CD4-positive, CD25-positive, alpha-beta regulatory T cell (primary cell): ENCODE results near the gene FCAMR. TPM values are rescaled to one million over a fixed set of nuclear protein-coding genes. Genes with fewer than 3 reads are reported as not detected.

Experiments
- ATAC-seq, 2 donors: fragments of 150-1000 bp; cut with Tn5 transposase; one replicate each; pipeline ENCODE4 v1.10.0; 2021; ENCODE audit warnings: low read depth in 2 of 2, moderate number of reproducible peaks in 2 of 2, moderate library complexity in 1 of 2
- DNase-seq, 3 donors: peaks; one replicate each; pipeline versions ENCODE4 v3.0.0 to v3.0.0-alpha.2; 2012 to 2022; ENCODE audit warnings: mixed read lengths in 1 of 3
- H3K27ac ChIP-seq: one replicate; pipeline ENCODE4 v1.7.0; 2013; ENCODE audit warnings: mild to moderate bottlenecking, low read length; ENCODE audit not compliant: insufficient read depth, poor library complexity, severe bottlenecking
- H3K27me3 ChIP-seq: one replicate; pipeline ENCODE4 v1.7.0; 2013; ENCODE audit warnings: low read length; ENCODE audit not compliant: control insufficient read depth, insufficient read depth
- H3K36me3 ChIP-seq: one replicate; pipeline ENCODE4 v1.7.0; 2013; ENCODE audit warnings: mild to moderate bottlenecking, low read length, moderate library complexity; ENCODE audit not compliant: control insufficient read depth, insufficient read depth
- H3K4me1 ChIP-seq: 2 replicates; pipeline ENCODE4 v1.7.0; 2013; ENCODE audit warnings: mild to moderate bottlenecking, low read length; ENCODE audit not compliant: insufficient read depth, control insufficient read depth, poor library complexity, severe bottlenecking
- H3K4me3 ChIP-seq: one replicate; pipeline ENCODE4 v1.7.0; 2013; ENCODE audit warnings: low read depth, mild to moderate bottlenecking, low read length, moderate library complexity
- H3K9me3 ChIP-seq, 2 experiments: 1 replicate in 1 of 2; 2 replicates in 1 of 2; pipeline ENCODE4 v1.7.0; 2013; ENCODE audit warnings: low read length in 2 of 2, mild to moderate bottlenecking in 1 of 2, moderate library complexity in 1 of 2; ENCODE audit not compliant: control insufficient read depth in 2 of 2
- H3K27ac Mint-ChIP-seq, 3 donors: one replicate each; pipeline ENCODE4 v1.8.0; 2020 to 2022; ENCODE audit warnings: mild to moderate bottlenecking in 3 of 3, mixed read lengths in 3 of 3, moderate library complexity in 2 of 3
- H3K27me3 Mint-ChIP-seq: one replicate; pipeline ENCODE4 v1.8.0; 2022; ENCODE audit warnings: mild to moderate bottlenecking, mixed read lengths
- H3K36me3 Mint-ChIP-seq: one replicate; pipeline ENCODE4 v1.8.0; 2020; ENCODE audit warnings: mixed read lengths
- H3K4me1 Mint-ChIP-seq, 4 donors: one replicate each; pipeline ENCODE4 v1.8.0; 2020 to 2022; ENCODE audit warnings: mixed read lengths in 4 of 4, mild to moderate bottlenecking in 1 of 4
- H3K4me3 Mint-ChIP-seq, 4 donors: one replicate each; pipeline ENCODE4 v1.8.0; 2020 to 2022; ENCODE audit warnings: mild to moderate bottlenecking in 4 of 4, mixed read lengths in 4 of 4, moderate library complexity in 3 of 4
- H3K9me3 Mint-ChIP-seq, 7 donors: one replicate each; pipeline ENCODE4 v1.8.0; 2020 to 2022; ENCODE audit warnings: mixed read lengths in 7 of 7, mild to moderate bottlenecking in 3 of 7, moderate library complexity in 2 of 7
- polyA plus RNA-seq, 4 donors: library from polyadenylated mRNA; unstranded; fragments of 300-500 nt; fragmentation: Illumina TruSeq; gene quantifications; one replicate each; pipeline ENCODE4 v1.2.3, GENCODE V29; 2021
- total RNA-seq: library from RNA; stranded (reverse); gene quantifications from one replicate; pipeline ENCODE4 v1.2.3, GENCODE V29; 2022

The FCAMR gene
- total and polyA plus RNA-seq, 5 donors from 2014 or later: not detected

- H3K4me1 ChIP-seq: peaks cover 14% of the 10 kb centered on the region
- no peak overlapping the region for H3K27ac ChIP-seq
- no peak for DNase-seq
- H3K4me3 ChIP-seq: no peak overlapping the region
- Mint-ChIP-seq H3K9me3 (no peaks in the 10 kb centered on the region), H3K27me3 (peaks cover 7% of the 10 kb centered on the region), H3K4me1 (peaks cover 0 to 35% (median 25%) of the 10 kb centered on the region in 4 donors), H3K27ac (no peak overlapping the region), H3K36me3 (no peaks in the 10 kb centered on the region), H3K4me3 (no peak overlapping the region)
- H3K27me3 ChIP-seq: no peaks in the 10 kb centered on the region
- no peaks in the 10 kb centered on the region for H3K36me3 ChIP-seq
- H3K9me3 ChIP-seq: no peaks in the 10 kb centered on the region
- no peak for ATAC-seq
Measured at GRCh38 chr1:206963119-206963712, 7.0 kb downstream of the FCAMR start.

DNA sequence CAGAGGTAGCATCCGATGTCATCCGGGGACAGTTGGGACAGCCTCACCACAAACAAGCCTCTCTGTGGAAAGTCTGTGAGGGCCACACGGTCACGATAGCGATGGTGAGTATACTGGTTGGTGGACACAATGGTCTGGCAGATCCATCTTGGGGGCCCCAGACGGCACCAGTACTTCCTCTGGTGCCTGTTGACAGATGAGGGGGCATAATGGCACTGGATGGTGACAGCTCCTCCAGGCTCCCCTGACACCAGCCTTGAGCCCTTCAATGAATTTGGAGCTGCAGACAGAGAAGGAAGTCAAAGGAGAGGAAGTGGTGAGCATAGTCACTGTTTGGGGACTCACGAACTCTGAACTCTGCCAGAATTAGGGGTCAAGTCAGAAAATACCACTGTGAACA is 8.0 kb downstream of the FCAMR start:
- Histone ChIP-seq H3K4me3 (no peak overlapping the region), H3K36me3 (no peaks in the 10 kb centered on the region), H3K27ac (no peak overlapping the region), H3K4me1 (peaks cover 9% of the 10 kb centered on the region), H3K27me3 (no peaks in the 10 kb centered on the region), H3K9me3 (no peaks in the 10 kb centered on the region)
- Mint-ChIP-seq H3K4me1 (peaks cover 0 to 26% (median 19%) of the 10 kb centered on the region in 4 donors), H3K9me3 (no peaks in the 10 kb centered on the region), H3K36me3 (no peaks in the 10 kb centered on the region), H3K27me3 (peaks cover 7% of the 10 kb centered on the region), H3K27ac (no peak overlapping the region), H3K4me3 (no peak overlapping the region)
- DNase-seq (peak in 1 of 3 donors; percentile 34), ATAC-seq (peak; percentile 69 to 76)

GRCh38 chr1:206961668-206962067 is 8.6 kb downstream of the FCAMR start:
- Histone ChIP-seq H3K27me3 (no peaks in the 10 kb centered on the region), H3K4me1 (peaks cover 3% of the 10 kb centered on the region), H3K4me3 (no peak overlapping the region), H3K27ac (no peak overlapping the region), H3K9me3 (no peaks in the 10 kb centered on the region), H3K36me3 (no peaks in the 10 kb centered on the region)
- no peaks in the 10 kb centered on the region for H3K9me3 Mint-ChIP-seq
- DNase-seq (no peak), ATAC-seq (no peak)
- peaks cover 7% of the 10 kb centered on the region for H3K27me3 Mint-ChIP-seq
- peak overlapping the region in 1 of 3 donors; percentile 49 for H3K27ac Mint-ChIP-seq
- no peaks in the 10 kb centered on the region for H3K36me3 Mint-ChIP-seq
- no peak overlapping the region for H3K4me3 Mint-ChIP-seq
- H3K4me1 Mint-ChIP-seq: peaks cover 0 to 20% (median 14%) of the 10 kb centered on the region in 4 donors

DNA sequence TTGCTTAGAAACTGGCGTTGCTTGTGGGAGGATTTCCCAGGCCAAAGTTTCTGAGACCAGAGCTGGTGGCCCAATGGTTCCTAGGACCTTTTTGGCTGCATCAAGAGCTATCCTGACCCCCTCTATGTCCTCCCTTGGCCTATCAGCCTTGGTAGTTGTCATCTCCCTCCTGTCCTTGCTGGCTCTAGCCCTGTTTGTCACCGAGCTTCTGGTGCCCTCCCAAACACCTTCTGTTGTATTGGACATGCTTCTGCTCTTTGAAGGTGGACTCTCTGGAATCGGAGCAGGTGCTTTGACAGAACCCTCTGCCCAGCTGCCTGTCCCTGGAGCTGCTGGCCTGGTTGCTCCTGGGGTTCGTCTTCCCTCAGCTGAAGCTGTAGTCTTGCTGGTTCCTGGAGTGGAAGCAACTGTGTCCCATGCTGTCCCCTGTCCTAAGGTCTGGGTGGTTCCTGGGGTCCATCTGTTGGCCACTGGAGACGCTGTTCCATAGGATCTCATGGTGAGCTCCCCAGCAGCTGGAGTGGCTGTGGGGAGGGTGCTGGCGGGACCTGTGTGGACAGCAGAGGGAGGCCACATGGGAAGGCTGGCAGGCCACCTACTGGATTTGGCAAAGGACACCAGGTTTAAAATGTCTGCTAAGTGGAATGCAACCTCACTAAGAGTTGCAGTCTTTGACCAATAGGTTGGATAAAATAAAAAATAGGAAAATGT is 9.4 kb downstream of the FCAMR start:
- H3K4me3 Mint-ChIP-seq: no peak overlapping the region
- no peak for ATAC-seq
- H3K4me1 ChIP-seq: peaks cover 3% of the 10 kb centered on the region
- DNase-seq: no peak
- peaks cover 0 to 18% (median 12%) of the 10 kb centered on the region in 4 donors for H3K4me1 Mint-ChIP-seq
- no peaks in the 10 kb centered on the region for H3K9me3 ChIP-seq
- H3K4me3 ChIP-seq: no peak overlapping the region
- H3K27ac ChIP-seq: no peak overlapping the region
- H3K9me3 Mint-ChIP-seq: no peaks in the 10 kb centered on the region
- no peaks in the 10 kb centered on the region for H3K36me3 Mint-ChIP-seq
- H3K27me3 Mint-ChIP-seq: peaks cover 7% of the 10 kb centered on the region
- H3K27ac Mint-ChIP-seq: peak overlapping the region in 1 of 3 donors; percentile 49
- no peaks in the 10 kb centered on the region for H3K36me3 ChIP-seq
- H3K27me3 ChIP-seq: no peaks in the 10 kb centered on the region

DNA sequence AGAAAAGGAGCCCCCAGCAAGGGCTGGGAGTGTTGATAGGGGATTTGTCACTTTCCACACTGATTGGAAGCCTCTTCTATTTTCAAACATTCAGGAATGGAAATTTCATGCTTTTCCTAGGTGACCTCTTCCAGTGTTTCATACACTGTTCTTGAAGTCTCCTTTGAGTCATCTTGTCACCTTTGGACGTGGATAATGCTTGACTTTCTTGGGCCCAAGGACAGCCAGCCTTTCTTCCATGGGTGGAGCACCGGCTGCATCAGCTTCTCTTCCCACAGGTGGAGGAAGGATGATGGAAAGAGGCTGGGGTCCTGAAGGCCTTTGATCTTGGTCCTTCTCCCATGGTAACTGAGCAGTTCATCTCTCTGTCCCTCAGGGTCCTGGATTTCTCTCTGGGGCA is 12.1 kb downstream of the FCAMR start:
- Histone ChIP-seq H3K27ac (no peak overlapping the region), H3K27me3 (no peaks in the 10 kb centered on the region), H3K4me3 (no peak overlapping the region), H3K36me3 (no peaks in the 10 kb centered on the region), H3K4me1 (peaks cover 3% of the 10 kb centered on the region), H3K9me3 (no peaks in the 10 kb centered on the region)
- Mint-ChIP-seq H3K4me1 (peaks cover 0 to 12% (median 9%) of the 10 kb centered on the region in 4 donors), H3K27ac (no peak overlapping the region), H3K36me3 (no peaks in the 10 kb centered on the region), H3K4me3 (no peak overlapping the region), H3K9me3 (no peaks in the 10 kb centered on the region), H3K27me3 (peaks cover 4% of the 10 kb centered on the region)
- ATAC-seq (no peak), DNase-seq (no peak)

DNA sequence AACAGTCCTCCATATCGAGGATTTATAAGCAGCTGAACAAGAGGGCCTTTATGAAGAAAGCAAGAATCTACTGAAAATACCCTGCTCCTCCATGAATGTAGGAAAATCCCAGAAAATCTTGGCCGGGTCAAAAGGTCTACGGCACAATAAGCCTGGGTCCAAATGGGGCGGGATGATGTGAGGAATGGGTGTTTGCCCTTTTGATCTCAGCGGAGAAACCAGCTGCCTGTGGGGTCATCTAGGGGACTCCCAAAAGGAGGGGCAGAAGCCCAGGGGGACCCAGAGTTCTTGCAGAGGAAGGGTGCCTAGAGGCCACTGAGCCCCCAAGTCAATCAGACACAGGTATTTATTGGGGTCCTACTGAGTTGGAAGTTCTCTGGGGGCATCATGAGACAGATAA is 12.6 kb downstream of the FCAMR start:
- no peak overlapping the region for H3K4me3 Mint-ChIP-seq
- Histone ChIP-seq H3K4me1 (peaks cover 3% of the 10 kb centered on the region), H3K4me3 (no peak overlapping the region), H3K27me3 (no peaks in the 10 kb centered on the region), H3K27ac (no peak overlapping the region), H3K36me3 (no peaks in the 10 kb centered on the region), H3K9me3 (no peaks in the 10 kb centered on the region)
- H3K27me3 Mint-ChIP-seq: peaks cover 4% of the 10 kb centered on the region
- H3K4me1 Mint-ChIP-seq: peaks cover 0 to 8% (median 6%) of the 10 kb centered on the region in 4 donors
- no peak overlapping the region for H3K27ac Mint-ChIP-seq
- ATAC-seq (no peak), DNase-seq (no peak)
- no peaks in the 10 kb centered on the region for H3K36me3 Mint-ChIP-seq
- no peaks in the 10 kb centered on the region for H3K9me3 Mint-ChIP-seq

DNA sequence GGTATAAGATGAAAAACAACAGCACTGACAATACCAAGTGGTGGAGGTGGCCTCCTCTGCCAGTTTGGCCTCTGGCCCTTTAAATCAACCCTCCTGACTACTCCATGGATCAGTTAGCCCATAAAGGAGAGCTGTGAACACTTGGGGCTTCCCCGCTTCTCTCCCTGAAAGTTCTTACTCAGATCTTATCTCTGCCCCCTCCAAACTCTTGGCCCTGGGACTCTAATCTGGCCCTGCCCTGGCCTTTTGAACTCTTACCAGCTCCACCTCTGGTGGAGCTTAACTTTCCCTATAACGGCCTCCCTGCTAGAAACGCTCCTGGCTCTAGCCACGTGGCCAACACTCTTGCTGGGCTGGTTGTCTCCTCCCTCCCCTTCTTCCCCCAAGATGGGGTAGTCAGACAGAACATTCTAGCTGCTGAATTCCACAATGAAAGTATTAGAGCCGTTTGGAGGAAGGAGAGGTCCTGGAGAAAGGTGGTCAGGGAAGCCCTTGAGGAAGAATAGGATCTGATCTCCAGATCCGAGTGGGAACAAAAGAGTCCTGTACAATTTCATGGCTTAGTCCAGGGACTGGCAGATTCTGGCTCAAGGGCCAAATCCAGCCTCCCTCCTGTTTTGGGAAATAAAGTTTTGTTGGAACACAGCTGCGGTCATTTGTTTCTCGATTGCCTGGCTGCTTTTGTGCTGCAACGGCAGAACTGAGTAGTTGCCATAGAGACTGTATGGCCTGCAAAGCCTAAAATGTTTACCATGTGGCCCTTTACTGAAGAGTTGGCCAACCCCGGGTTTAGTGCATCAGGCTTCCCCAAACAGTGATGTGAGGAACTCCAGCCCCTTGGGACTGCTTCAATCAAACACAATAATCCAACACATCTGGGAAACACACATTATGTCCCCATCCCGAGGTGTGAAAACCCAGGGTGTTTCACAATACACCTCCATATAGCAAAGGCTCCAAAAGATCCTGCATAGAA is 14.5 kb downstream of the FCAMR start:
- Mint-ChIP-seq H3K4me1 (no peaks in the 10 kb centered on the region), H3K36me3 (no peaks in the 10 kb centered on the region), H3K27me3 (peaks cover 4% of the 10 kb centered on the region), H3K27ac (peak overlapping the region in 2 of 3 donors; percentile 9 to 24), H3K4me3 (no peak overlapping the region), H3K9me3 (peaks cover 0 to 2% (median 0%) of the 10 kb centered on the region in 7 donors)
- Histone ChIP-seq H3K4me3 (no peak overlapping the region), H3K9me3 (no peaks in the 10 kb centered on the region), H3K36me3 (no peaks in the 10 kb centered on the region), H3K4me1 (no peaks in the 10 kb centered on the region), H3K27ac (no peak overlapping the region), H3K27me3 (no peaks in the 10 kb centered on the region)
- DNase-seq (no peak), ATAC-seq (no peak)
